Measurements from ENCODE around the gene TRIM49.
"Not testable (repeated sequence)": the region's sequence is repeated elsewhere in the genome, so short reads cannot be mapped to it uniquely, and the experiment has no call there.

The TRIM49 gene, protein sequence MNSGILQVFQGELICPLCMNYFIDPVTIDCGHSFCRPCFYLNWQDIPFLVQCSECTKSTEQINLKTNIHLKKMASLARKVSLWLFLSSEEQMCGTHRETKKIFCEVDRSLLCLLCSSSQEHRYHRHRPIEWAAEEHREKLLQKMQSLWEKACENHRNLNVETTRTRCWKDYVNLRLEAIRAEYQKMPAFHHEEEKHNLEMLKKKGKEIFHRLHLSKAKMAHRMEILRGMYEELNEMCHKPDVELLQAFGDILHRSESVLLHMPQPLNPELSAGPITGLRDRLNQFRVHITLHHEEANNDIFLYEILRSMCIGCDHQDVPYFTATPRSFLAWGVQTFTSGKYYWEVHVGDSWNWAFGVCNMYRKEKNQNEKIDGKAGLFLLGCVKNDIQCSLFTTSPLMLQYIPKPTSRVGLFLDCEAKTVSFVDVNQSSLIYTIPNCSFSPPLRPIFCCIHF

DNA sequence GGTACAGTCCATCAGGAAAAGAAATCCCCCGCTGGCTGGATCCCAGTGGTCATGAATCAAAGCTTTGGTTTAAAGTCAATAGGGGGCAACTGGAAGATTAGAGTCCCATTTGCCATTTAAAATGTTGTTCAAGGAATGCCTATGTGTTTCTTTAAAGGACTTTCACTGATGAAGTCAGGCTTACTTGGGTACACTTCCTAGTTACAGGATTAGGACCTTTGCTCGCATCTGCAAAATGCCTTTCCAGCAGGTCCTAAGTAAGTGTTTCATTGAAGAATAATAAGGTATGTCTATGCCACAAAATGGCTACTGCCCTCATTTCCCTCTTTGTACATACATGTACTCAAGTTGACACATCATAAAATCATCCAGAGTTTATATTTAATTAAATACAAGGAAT lies at the start of gene TRIM49:
TRIM49 (minus strand) TSS at position 101 of the 400 bp plus-strand sequence. CDS start 4,106 bp downstream, outside the sequence.
- DNase-seq = not testable (repeated sequence)

DNA sequence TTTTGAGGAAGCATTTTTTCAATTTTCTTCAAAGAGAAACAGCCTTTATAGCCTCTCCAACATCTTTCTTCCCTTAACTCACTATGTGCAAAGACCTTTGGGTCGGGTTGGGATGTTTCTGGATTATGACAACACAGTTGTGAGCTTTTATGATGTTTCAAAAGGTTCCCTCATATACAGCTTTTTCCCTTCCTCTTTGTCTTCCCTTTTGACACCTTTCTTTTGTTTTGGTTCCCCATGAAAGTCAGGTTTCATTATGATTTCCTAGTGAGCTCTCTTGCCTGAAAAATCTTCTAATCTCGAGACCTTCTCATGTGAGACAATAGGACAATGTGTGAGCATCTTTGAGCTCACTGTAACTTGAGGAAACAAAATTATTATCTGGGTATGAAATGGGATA lies 18.3 kb upstream of the TRIM49 start:
- DNase-seq = not testable (repeated sequence)

DNA sequence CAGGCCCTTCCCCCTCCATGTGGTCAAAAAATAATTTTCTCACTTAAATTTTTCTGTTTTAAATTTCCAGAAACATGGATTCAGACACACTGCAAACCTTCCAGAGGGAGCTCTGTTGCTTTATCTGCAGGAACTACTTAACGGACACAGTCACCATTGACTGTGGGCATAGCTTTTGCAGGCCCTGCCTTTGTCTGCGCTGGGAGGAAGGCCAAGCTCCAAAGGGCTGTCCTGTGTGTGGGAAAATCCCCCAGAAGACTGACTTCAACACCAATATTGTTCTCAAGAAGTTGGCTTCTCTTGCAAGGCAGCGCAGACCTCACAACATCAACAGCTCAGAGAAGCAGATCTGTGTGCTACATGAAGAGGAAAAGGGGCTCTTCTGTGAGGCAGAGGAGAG lies 11.6 kb upstream of the TRIM49 start:
- DNase-seq = not testable (repeated sequence)

DNA sequence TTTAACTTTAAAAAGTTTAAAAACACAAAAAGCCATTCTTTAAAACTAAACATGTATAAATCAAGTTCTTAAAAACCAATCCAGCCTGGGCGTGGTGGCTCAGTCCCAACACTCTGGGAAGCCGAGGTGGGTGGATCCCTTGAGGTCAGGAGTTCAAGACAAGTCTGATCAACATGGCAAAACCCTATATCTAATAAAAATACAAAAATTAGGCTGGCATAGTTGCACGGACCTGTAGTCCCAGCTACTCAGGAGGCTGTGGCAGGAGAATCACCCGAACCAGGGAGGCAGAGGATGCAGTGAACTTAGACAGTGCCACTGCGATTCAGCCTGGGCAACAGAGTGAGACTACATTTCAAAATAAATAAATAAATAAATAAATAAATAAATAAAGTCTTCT lies 5.2 kb upstream of the TRIM49 start:
- not testable (repeated sequence) for DNase-seq

DNA sequence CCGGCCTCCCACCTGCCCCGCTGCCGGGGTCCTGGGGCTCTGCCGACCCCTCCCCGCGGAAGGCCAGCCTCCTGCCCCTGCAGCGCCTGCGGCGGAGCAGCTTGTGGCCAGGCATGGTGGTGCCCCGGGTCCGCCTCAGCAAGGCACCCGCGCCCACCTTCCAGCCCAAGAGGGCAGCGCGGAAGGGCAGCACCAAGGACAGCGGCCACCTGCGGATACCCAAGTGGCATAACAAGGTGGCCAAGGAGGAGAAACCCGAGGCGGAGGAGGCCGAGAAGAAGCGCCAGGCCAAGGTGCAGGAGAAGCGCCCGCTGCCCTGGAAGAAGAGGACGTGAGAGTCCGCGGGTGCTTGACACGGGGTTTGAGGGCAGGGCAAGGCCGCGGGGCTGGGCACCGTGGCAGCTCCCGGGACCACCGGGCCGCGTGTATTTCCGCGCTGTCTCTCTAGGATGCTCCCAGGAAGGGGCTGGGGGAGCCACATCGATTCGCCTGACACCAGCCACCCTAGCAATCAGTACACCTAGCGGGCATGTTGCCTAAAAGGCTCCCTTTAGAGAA lies 20.8 kb downstream of the TRIM49 start:
- DNase-seq = not testable (repeated sequence)

DNA sequence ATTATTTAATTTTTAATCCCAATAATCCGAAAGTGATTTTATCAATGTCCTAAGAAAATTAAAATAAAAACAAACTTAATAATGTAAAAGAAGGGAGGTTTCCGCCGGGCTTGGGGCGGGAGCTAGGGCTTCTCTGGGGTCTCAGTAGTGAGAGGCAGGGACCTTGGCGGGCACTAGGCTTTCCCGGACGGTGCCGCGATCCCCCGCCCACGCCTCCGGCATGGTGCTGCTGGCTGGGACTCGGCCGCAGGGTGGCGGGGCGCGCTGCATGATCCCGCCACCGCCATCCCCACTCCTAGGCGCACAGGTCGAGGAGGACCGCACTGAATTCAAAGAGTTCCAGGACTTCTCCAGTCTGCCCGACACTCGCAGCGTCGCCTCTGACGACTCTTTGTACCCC lies 22.6 kb downstream of the TRIM49 start:
- DNase-seq = not testable (repeated sequence)

DNA sequence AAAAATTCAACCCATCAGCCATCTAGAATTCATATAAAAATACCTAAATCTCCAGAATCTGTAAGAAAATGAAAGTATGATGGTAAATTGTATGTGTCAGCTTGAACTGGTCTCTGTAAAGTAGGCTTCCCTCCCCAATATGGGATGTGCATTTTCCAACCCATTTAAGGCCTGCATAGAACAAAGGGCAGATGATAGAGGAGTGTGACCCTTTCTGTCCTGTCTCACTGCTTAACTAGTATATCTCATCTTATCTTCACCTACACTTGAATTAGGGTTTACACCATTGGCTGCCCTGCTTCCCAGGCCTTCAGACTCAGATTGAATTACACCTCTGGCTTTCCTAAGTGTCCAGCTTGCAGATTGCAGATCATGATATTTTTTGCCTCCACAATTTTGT lies 57.6 kb downstream of the TRIM49 start:
- not testable (repeated sequence) for DNase-seq

Measured in NCI-H510A treated with DMSO at 0.1 percent for 48 hours (cell line).